Left lung (tissue), 10 donors: ENCODE data around the gene RPS6KB2. TPM values are rescaled to one million over a fixed set of nuclear protein-coding genes. Genes with fewer than 3 reads are reported as not detected.

Source experiments
- ATAC-seq: fragments of 200-7000 bp; cut with Tn5 transposase; one replicate; pipeline ENCODE4 v1.9.1; 2020; ENCODE audit warnings: moderate library complexity
- DNase-seq, 4 donors: peaks; one replicate each; pipeline ENCODE4 v3.0.0-alpha.2; 2013 to 2020
- H3K27ac ChIP-seq, 2 donors: fragments of 200-600 bp; sonication (generic) in 1 of 2; one replicate each; pipeline versions ENCODE4 v1.5.0 to v1.8.0; 2020 to 2021
- H3K27me3 ChIP-seq, 2 donors: fragments of 200-600 bp; sonication (generic) in 1 of 2; one replicate each; pipeline versions ENCODE4 v1.5.0 to v1.8.0; 2020 to 2021
- H3K36me3 ChIP-seq, 2 donors: fragments of 200-600 bp; sonication (generic) in 1 of 2; one replicate each; pipeline versions ENCODE4 v1.5.0 to v1.8.0; 2020 to 2021
- H3K4me1 ChIP-seq, 2 donors: fragments of 200-600 bp; one replicate each; pipeline ENCODE4 v1.8.0; 2021
- H3K4me3 ChIP-seq, 2 donors: fragments of 200-600 bp; sonication (generic) in 1 of 2; one replicate each; pipeline versions ENCODE4 v1.5.0 to v1.8.0; 2020 to 2021; ENCODE audit warnings: mild to moderate bottlenecking in 1 of 2
- H3K9me3 ChIP-seq, 2 donors: fragments of 200-600 bp; sonication (generic) in 1 of 2; one replicate each; pipeline versions ENCODE4 v1.5.0 to v1.8.0; 2020 to 2021
- intact Hi-C, 2 donors: fragments of 100-400 bp; cut with DNase I; formaldehyde crosslinking; loops; one replicate each; pipeline versions ENCODE4 v1.11.2 to v1.14.2; 2022
- polyA plus RNA-seq, 6 donors: library from polyadenylated mRNA; unstranded; fragments of 120-200 nt; gene quantifications; one replicate each; pipeline ENCODE4 v1.2.1, GENCODE V29; 2013; ENCODE audit not compliant: insufficient read length in 6 of 6
- total RNA-seq, 2 donors: library from RNA; stranded (reverse); fragmentation: NEBNext Ultra II Directional; extraction: Animal tissue kit (Norgen Biotek cat#: 25700); gene quantifications; one replicate each; pipeline ENCODE4 v1.2.1, GENCODE V29; 2021
- TF ChIP-seq, protein P1 (sequence below), 2 donors: fragments of 200-600 bp; sonication (generic) in 1 of 2; IDR thresholded peaks; one replicate each; pipeline versions ENCODE4 v1.5.0 to v1.8.0; 2021; ENCODE audit warnings: antibody characterized with exemption in 2 of 2
- donor health status: DM: no; HTN: yes; CAD: no.
- donor health status: DM: no; HTN: no; CAD: no.

Gene RPS6KB2
- total and polyA plus RNA-seq, 8 donors, result 37.7 to 47.0 (median 42.0) TPM

- Histone ChIP-seq H3K4me1 (peaks cover 16 to 56% of the 10 kb centered on the region in 2 donors), H3K27ac (no peak overlapping the region), H3K9me3 (no peaks in the 10 kb centered on the region), H3K27me3 (peaks cover 0 to 37% of the 10 kb centered on the region in 2 donors), H3K4me3 (no peak overlapping the region), H3K36me3 (no peaks in the 10 kb centered on the region)
- TF ChIP-seq, protein P1, sequence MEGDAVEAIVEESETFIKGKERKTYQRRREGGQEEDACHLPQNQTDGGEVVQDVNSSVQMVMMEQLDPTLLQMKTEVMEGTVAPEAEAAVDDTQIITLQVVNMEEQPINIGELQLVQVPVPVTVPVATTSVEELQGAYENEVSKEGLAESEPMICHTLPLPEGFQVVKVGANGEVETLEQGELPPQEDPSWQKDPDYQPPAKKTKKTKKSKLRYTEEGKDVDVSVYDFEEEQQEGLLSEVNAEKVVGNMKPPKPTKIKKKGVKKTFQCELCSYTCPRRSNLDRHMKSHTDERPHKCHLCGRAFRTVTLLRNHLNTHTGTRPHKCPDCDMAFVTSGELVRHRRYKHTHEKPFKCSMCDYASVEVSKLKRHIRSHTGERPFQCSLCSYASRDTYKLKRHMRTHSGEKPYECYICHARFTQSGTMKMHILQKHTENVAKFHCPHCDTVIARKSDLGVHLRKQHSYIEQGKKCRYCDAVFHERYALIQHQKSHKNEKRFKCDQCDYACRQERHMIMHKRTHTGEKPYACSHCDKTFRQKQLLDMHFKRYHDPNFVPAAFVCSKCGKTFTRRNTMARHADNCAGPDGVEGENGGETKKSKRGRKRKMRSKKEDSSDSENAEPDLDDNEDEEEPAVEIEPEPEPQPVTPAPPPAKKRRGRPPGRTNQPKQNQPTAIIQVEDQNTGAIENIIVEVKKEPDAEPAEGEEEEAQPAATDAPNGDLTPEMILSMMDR (IDR thresholded peaks at IDR 0.05), result no peak
- no peak for ATAC-seq
- intact Hi-C loops, result no loop called here
- DNase-seq, result peak in 1 of 4 donors; percentile 83
These were observed 9.6 kb upstream of the RPS6KB2 start for GRCh38 chr11:67418476-67419281.

DNA sequence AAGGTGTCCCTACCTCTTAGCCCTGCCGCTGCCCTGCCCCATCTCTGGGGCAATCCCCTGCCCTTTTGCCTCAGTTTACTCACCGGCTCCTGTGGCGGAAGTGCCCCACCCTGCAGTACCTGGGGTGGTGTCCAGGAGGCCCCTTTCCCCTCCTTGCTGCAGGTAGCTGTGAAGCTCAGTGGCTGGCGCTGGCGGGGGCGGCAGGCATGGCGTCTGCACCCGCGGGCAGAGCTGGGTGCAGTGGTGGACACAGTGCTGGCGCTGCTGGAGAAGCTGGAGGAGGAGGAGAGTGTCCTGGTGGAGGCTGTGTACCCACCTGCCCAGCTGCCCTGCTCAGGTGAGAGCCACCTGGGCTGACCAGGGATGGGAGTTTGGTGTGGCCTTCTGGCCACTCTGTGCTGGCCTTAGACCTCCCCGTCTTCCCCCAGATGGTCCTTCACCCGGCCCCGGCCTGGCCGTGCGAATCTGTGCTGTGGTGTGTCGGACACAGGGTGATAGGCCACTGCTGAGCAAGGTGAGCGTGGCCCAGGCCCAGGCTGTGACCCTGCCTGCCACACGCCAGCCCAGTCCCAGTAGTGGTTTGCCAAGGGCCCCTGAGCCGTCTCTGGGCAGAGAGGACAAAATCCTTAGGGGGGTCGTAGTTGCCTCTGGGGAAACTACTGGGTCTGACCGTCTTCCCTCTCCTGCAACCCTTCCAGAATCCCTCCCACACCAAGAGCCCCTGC is 8.8 kb upstream of the RPS6KB2 start:
- H3K36me3 ChIP-seq, result no peaks in the 10 kb centered on the region
- TF ChIP-seq, protein P1 (IDR thresholded peaks at IDR 0.05), result no peak
- H3K4me1 ChIP-seq, result peaks cover 16 to 56% of the 10 kb centered on the region in 2 donors
- no peak overlapping the region for H3K27ac ChIP-seq
- ATAC-seq (no peak), DNase-seq (no peak)
- no peaks in the 10 kb centered on the region for H3K9me3 ChIP-seq
- H3K27me3 ChIP-seq, result peaks cover 0 to 31% of the 10 kb centered on the region in 2 donors
- no peak overlapping the region for H3K4me3 ChIP-seq
- intact Hi-C loops, result no loop called here

DNA sequence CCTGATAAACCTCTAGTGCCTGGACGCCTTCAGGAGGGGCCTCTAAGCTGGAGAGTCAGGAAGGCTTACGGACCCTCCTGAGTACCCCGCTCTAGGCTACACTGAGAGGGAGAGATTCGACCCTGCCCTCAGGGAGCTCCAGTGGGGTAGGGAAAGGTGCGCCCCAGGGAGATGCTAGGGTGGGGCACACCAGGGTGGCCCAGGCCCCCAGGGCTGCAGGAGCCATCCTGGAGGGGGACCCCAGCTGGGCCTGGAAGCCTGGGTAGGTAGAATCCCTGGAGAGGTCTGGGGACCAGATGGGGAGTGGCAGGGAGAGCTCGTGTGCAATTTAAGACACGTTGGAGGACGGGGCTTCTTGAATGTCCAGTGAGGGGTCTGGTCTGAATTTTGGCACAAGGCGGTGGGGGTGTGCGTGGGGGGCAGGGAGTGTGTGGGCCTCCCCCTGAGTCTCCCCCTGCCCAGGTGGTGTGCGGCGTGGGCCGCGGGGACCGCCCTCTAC is 8.1 kb upstream of the RPS6KB2 start:
- intact Hi-C loops, result no loop called here
- peak overlapping the region; percentile 40 to 56 for H3K4me3 ChIP-seq
- DNase-seq, result no peak
- peaks cover 0 to 24% of the 10 kb centered on the region in 2 donors for H3K27me3 ChIP-seq
- ATAC-seq, result no peak
- TF ChIP-seq, protein P1 (IDR thresholded peaks at IDR 0.05), result no peak
- H3K4me1 ChIP-seq, result peaks cover 14 to 53% of the 10 kb centered on the region in 2 donors
- peak overlapping the region; percentile 85 to 86 for H3K27ac ChIP-seq
- no peaks in the 10 kb centered on the region for H3K36me3 ChIP-seq
- no peaks in the 10 kb centered on the region for H3K9me3 ChIP-seq

DNA sequence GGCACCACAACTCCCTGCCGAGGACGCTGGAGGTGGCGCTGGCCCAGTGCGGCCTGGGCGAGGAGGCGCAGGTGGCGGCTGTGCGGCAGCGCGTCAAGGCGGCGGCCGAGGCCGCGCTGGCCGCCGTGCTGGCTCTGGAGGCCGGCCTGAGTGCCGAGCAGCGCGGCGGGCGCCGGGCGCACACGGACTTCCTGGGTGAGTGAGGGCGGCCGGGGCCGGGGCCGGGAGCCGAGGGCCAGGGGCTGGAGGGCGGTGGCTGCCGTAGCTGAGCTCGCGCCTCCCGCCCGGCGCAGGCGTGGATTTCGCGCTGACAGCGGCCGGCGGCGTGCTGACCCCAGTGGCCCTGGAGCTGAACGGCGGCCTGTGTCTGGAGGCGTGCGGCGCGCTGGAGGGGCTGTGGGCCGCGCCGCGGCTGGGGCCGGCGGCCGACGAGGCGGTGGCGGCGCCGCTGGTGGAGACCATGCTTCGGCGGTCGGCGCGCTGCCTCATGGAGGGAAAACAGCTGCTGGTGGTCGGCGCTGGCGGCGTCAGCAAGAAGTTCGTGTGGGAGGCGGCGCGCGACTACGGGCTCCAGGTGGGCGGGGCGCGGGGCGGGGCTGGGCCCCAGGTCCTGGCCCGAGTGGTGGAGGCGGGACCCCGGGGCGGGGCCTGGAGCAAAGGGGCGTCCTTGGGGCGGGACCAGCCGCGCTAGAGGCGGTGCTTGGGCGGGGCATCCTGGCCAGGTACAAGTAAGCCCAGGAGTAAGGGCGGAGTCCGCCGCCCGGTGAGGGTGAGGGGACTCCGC is 7.5 kb upstream of the RPS6KB2 start:
- TF ChIP-seq, protein P1 (IDR thresholded peaks at IDR 0.05), result no peak
- peaks cover 0 to 17% of the 10 kb centered on the region in 2 donors for H3K27me3 ChIP-seq
- peak overlapping the region; percentile 85 to 86 for H3K27ac ChIP-seq
- peaks cover 11 to 47% of the 10 kb centered on the region in 2 donors for H3K4me1 ChIP-seq
- ATAC-seq (peak; percentile 97), DNase-seq (peak; percentile 90 to 100 (median 96))
- intact Hi-C loops, result no loop called here
- H3K36me3 ChIP-seq, result no peaks in the 10 kb centered on the region
- peak overlapping the region; percentile 40 to 56 for H3K4me3 ChIP-seq
- no peaks in the 10 kb centered on the region for H3K9me3 ChIP-seq
